Epithelial cell of proximal tubule (primary cell): ENCODE measurements around the gene FBXL20. TPM values are rescaled to one million over a fixed set of nuclear protein-coding genes. Genes with fewer than 3 reads are reported as not detected.
A peak's percentile ranks its signal among the peaks of the same experiment; 100 is the strongest.
"Not testable (repeated sequence)": the region's sequence is repeated elsewhere in the genome, so short reads cannot be mapped to it uniquely, and the experiment has no call there.

Source experiments
- DNase-seq: peaks from one replicate; pipeline ENCODE4 v3.0.0-alpha.2; 2011; ENCODE audit warnings: low read depth
- H3K4me3 ChIP-seq: 2 replicates; pipeline ENCODE4 v1.5.1; 2011; ENCODE audit warnings: low read depth, mild to moderate bottlenecking, low read length
- total RNA-seq: library from RNA; depleted of rRNA; stranded (reverse); fragments of >200 nt; gene quantifications from 2 replicates; pipeline ENCODE4 v1.2.3, GENCODE V29; 2015
- TF ChIP-seq, protein P1 (sequence below): conservative IDR thresholded peaks from 2 replicates; pipeline ENCODE4 v1.5.1; 2012; ENCODE audit warnings: low read depth, mild to moderate bottlenecking, low read length

FBXL20 gene
- total RNA-seq, 1 donor from 2014 or later: 9.3 TPM

DNA sequence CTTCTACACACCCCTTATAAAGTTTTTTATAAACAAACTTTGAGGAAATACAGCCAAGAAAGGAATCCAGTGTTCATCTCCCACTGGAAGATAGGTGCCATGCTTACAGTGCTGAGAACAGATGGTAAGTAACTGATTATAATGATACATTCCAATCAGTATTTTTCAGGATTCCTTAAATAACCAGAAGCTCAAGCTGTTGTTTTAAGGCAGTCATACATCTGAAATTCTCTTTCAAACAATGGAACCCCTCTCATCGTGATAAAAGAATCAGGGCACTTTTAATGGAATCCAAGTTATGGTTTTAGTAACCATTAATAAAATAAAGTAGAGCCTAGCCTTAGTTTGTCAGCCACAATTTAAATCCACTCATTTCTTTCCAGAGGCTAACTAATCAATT lies 119.6 kb downstream of the FBXL20 start:
- TF ChIP-seq, protein P1, sequence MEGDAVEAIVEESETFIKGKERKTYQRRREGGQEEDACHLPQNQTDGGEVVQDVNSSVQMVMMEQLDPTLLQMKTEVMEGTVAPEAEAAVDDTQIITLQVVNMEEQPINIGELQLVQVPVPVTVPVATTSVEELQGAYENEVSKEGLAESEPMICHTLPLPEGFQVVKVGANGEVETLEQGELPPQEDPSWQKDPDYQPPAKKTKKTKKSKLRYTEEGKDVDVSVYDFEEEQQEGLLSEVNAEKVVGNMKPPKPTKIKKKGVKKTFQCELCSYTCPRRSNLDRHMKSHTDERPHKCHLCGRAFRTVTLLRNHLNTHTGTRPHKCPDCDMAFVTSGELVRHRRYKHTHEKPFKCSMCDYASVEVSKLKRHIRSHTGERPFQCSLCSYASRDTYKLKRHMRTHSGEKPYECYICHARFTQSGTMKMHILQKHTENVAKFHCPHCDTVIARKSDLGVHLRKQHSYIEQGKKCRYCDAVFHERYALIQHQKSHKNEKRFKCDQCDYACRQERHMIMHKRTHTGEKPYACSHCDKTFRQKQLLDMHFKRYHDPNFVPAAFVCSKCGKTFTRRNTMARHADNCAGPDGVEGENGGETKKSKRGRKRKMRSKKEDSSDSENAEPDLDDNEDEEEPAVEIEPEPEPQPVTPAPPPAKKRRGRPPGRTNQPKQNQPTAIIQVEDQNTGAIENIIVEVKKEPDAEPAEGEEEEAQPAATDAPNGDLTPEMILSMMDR: no peak
- no peak for DNase-seq
- no peak overlapping the region for H3K4me3 ChIP-seq

DNA sequence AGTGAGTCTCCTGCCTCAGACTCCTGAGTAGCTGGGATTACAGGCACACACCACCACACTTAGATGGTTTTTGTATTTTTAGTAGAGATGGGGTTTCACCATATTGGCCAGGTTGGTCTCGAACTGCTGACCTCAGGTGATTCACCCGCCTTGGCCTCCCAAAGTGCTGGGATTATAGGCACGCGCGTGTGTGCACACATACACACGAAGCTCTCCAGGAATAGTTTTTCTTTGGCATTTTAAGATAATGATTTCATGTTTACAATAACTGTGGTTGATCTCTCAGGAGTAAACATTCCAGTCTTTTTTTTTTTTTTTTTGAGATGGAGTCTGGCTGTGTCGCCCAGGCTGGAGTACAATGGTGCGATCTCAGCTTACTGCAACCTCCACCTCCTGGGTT lies 123.2 kb downstream of the FBXL20 start:
- H3K4me3 ChIP-seq: not testable (repeated sequence)

DNA sequence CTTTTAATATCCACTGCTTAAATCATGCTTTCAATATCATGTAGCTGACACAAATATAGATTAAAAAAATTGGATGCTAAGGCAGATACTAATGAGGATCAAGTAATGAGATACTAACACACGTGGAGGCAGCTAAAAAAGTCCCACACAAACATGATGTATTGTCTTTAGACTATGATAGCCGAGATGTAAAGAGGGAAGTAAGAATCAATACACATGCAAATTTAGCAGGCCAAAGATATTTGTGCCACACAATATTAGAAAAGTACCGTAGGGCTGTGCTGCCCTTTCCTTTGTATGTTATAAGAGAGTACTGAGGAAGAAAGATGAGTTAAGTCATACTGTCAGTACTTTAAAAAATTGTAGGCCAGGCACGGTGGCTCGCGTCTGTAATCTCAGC lies 124.3 kb downstream of the FBXL20 start:
- no peak overlapping the region for H3K4me3 ChIP-seq
- no peak for DNase-seq
- TF ChIP-seq, protein P1: no peak

More for the DNA sequence above, 123.2 kb downstream of the FBXL20 start:
- not testable (repeated sequence) for DNase-seq

DNA sequence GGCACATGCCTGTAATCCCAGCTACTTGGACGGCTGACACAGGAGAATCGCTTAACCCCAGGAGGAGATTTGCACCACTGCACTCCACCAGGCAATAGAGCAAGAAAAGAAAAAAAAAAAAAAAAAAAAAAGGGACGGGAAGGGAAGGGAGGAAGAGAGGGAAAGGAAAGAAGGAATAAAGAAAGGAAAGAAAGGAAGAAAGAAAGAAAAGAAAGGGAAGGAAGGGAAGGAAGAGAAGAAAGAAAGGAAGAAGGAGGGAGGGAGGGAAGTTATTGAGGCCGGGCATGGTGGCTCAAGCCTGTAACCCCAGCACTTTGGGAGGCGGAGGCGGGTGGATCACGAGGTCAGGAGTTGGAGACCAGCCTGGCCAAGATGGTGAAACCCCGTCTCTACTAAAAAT lies 125.3 kb downstream of the FBXL20 start:
- TF ChIP-seq, protein P1: no peak
- H3K4me3 ChIP-seq: no peak overlapping the region
- DNase-seq: no peak

DNA sequence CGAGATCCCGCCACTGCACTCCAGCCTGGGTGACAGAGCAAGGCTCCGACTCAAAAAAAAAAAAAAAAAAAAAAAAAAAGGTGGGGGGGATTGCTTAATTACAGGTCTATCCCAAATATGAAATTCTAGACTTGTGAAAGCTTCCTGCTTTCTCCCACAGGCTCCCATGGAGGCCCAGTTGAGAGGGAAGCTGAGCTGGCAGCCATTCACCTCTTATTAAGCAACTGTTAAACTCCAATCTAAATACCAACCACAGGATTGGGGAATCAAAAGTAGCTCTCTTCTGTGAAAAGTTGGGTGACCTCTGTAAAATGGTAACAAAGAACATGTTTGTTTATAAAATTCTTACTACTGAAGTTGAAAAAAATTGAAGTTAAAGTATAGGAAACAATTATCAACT lies 129.9 kb downstream of the FBXL20 start:
- H3K4me3 ChIP-seq: no peak overlapping the region
- DNase-seq: no peak
- TF ChIP-seq, protein P1: no peak

DNA sequence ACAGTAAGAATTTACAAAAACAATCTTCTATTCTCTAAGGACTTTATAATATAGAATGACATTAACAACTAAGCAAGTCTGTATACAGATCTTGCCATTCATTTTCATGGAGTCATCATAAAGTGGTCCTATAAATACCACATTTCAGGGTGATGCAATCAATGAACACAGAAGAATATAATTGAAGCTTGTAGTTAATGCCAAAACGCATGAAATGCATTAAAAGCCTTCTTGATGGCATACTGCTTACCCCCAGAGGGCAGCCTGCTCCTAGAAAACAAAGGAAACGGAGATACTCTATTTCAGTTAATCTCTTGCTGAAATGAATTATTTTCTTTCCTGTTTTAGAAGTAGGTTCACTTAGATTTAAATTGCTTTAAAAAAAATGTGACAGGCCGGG lies 130.5 kb downstream of the FBXL20 start:
- DNase-seq: no peak
- TF ChIP-seq, protein P1: peak; percentile 46
- H3K4me3 ChIP-seq: no peak overlapping the region

DNA sequence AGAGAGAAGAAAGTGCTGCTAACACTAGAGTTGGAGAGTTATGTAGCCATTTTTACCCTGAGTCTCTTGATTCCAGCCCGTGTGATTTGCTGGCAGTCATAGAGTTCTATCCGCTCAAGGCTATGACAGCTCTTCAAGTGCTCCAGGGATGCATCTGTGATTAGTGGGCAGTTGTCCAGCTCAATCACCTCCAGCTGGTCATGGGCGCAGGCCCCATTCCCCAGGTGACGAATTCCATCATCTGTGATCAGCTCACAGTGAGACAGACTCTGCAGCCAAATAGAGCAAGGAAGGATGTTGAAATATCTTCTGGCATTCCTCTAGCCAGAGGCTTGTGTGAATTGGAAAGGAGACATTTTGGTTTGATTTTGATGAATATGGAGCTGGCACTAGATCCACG lies 137.3 kb downstream of the FBXL20 start:
- no peak overlapping the region for H3K4me3 ChIP-seq
- TF ChIP-seq, protein P1: no peak
- no peak for DNase-seq

DNA sequence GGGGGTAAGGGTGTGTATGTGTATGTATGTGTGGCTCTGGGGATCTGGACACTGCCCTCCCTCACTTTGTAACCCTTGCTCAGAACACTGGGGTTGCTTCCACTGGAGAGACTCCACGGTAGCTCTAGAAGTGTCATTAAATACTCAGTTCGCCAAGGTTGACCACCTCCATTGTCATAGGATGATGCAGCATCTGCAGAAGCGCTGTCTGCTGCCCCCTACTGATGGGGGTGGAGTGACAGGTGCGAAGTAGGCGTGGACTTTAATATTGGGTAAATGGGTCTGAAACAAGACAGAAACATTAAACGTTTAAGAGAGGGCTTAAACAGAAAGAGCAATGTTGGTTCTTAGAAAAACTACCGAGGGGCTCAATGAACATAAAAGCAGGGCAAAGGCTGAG lies 140.1 kb downstream of the FBXL20 start:
- H3K4me3 ChIP-seq: no peak overlapping the region
- TF ChIP-seq, protein P1: peak; percentile 54
- no peak for DNase-seq
